HG02943 (cell line): Measurements from ENCODE around the gene SPPL3.
"Not testable (repeated sequence)": the region's sequence is repeated elsewhere in the genome, so short reads cannot be mapped to it uniquely, and the experiment has no call there.

Experiments used
- ATAC-seq: cut with Tn5 transposase; IDR thresholded peaks from one replicate; pipeline ENCODE4 v1.9.1; 2021; ENCODE audit warnings: mild to moderate bottlenecking, low read depth, moderate library complexity; ENCODE audit not compliant: unreplicated experiment

SPPL3 gene

GRCh38 chr12:120793357-120793756 lies 110.8 kb downstream of the SPPL3 start:
- no peak for ATAC-seq

GRCh38 chr12:120792456-120792855 lies 111.7 kb downstream of the SPPL3 start:
- ATAC-seq, result not testable (repeated sequence)

- no peak for ATAC-seq
These were observed 112.4 kb downstream of the SPPL3 start for GRCh38 chr12:120791669-120792176.

GRCh38 chr12:120790114-120790513 lies 114.0 kb downstream of the SPPL3 start:
- no peak for ATAC-seq

DNA sequence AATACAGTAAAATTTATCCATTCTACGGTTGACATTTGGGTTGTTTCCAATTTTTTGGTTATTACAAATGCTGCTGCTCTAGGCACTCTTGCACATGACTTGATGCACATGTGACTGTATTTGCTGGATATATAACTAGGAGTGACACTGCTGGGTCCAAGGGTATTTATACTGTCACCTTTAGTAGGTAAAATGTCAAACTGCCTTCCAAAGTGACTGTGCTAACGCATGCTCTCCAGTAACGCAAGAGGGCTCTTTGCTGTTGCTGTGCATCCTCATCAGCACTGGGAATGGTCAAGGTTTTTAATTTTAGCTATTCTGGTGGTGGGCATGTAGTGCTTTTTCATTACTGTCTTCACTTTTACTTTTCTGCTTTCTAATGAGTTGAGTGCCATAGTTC lies 116.3 kb downstream of the SPPL3 start:
- no peak for ATAC-seq

DNA sequence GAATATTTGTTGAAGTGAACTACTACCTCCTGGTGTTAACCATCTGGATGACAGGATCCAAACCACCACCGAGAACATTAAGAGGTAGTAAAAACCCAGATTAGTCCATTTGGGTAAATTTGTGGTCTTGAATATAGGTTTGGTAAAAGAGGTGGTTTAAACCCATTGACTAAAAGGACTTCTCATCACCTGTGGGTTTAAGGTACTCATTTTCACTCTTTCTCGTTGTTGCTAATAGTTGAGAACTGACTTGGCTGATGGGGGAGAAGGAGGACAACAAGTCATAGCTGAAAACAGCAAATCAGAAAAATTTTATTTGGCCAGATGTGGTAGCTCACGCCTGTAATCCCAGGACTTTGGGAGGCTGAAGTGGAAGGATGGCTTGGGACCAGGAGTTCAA lies 119.4 kb downstream of the SPPL3 start:
- no peak for ATAC-seq

DNA sequence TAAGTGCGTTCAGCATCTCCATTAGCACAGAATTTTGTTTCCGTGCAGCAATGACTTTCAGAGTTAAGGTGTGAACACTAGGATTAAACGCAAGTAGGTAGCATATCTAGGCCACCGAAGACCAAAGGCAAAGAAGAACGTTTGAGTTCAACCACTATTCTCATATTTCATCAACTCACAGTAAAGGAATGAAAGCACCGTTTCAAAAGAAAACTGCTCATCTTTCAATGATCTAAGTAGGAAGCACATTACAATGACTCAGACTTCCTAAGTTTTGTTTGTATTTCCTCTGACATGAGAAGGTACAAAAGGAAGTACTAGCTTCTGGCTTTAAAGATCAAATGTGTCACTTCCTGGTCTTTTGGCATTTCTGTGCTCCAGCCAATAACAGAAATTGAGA lies 121.0 kb downstream of the SPPL3 start:
- no peak for ATAC-seq

GRCh38 chr12:120775862-120776552 lies 128.2 kb downstream of the SPPL3 start:
- ATAC-seq, result no peak

DNA sequence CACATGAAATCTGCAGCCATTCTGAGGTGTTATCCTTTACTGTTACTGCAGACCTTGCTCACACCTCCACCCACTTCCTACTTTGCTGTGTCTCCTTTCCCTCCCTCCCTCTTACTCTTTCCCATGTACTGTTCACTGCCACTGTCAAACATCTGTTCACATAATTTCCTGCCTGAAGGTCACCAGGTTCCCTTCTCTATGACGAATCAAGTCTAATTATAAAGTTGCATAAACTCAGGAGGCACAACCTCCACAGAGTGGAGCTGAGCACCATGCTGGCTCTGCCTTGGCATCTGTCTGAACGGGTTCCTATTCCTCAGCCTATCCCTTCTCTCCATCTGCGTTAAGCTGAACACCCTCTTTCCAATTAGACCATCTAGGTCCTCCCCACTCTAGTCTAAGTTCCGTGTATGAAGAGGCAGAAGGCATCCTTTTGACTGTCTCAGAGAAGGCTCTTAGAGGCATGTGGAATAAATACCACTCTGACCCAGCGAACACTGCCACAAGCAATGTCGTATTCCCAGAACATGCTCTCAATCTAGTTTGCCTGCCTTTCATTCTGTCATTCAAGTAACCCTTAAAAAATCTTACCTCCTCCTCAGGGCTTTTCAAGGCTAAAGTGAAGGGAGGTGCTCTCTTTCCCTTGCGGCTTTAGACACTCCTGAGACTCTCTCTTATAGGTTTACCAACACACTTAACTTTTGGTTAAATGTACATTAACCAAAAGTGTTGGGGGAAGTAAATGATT lies 129.8 kb downstream of the SPPL3 start:
- ATAC-seq, result no peak

- ATAC-seq, result no peak
These were observed 133.1 kb downstream of the SPPL3 start for GRCh38 chr12:120771097-120771496.

- ATAC-seq, result no peak
These were observed 136.8 kb downstream of the SPPL3 start for GRCh38 chr12:120767071-120768024.

DNA sequence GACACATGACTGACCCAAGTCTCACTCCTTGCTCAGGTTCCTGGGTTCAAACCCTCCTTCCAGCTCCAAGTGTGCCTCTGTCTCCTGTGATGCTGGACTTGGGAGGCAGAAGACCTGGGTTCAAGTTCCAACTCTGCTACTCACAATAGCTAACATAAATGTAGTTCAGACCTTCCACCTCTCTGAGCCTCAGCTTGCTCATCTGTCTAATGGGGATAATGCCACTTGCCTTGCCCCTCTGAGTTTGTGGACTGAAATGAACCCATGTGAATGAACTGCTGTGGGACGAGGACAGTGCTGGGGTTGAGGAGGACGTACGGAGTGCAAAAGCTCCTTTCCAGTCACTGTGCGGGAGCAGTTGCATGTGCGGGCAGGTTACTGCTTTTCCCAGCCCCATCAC lies 137.6 kb downstream of the SPPL3 start:
- ATAC-seq, result no peak

GRCh38 chr12:120764816-120765215 lies 139.3 kb downstream of the SPPL3 start:
- no peak for ATAC-seq

- no peak for ATAC-seq
These were observed 140.9 kb downstream of the SPPL3 start for GRCh38 chr12:120763250-120763649.

DNA sequence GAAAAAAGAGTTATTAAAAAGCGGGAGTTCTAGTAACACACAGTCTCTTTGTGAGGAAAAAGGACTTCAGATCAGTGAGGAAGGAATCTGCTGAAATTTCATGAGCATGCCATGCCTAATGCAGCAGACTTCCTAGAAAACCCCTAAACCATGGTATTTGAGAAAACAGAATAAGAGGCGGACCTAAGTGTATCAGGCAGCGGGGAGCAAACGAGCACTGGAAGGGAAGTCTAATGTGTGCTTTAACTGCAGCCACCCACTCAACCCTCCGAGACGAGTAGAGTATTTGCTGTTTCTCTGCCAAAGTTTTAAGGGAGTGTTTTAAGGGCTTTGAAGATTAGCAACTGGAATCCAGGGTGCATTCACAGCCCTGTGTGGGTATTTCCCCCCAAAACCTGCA lies 142.1 kb downstream of the SPPL3 start:
- no peak for ATAC-seq

DNA sequence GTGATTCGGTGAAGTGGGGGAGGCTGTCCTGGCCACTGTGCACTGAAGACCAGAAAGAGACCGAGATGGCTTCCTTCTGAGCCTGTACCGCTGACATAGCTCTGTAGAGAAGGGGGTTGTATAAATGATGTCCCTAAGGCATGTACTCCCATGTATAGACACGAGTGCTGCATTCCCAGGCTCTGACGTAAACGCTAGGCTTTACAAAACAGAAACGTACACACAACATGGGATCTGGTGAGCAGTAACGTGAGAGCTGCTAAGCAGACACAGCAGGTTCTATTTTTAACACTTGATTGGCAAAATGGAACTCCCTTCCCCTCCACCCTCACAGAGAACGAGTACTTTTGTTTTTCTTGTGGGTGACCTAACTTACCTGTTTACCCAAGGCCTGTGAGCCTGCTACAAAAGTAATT lies 142.6 kb downstream of the SPPL3 start:
- no peak for ATAC-seq

GRCh38 chr12:120760349-120761254 lies 143.6 kb downstream of the SPPL3 start:
- ATAC-seq, result no peak

GRCh38 chr12:120759591-120760348 lies 144.4 kb downstream of the SPPL3 start:
- ATAC-seq, result no peak
